HFF-Myc (cell line): ENCODE measurements around the gene TRIM5.

Experiments
- DNase-seq: peaks from one replicate; pipeline ENCODE4 v3.0.0-alpha.2; 2011; ENCODE audit warnings: low read depth; ENCODE audit errors: extremely low read depth
- H3K4me3 ChIP-seq: replicated peaks from 2 replicates; pipeline ENCODE4 v1.5.1; 2011; ENCODE audit warnings: low read depth, mild to moderate bottlenecking, control low read depth, low read length
- TF ChIP-seq, protein P1 (sequence below): IDR thresholded peaks from 2 replicates; pipeline ENCODE4 v1.5.1; 2012; ENCODE audit warnings: mild to moderate bottlenecking, low read depth, low read length, control low read depth; ENCODE audit errors: missing control alignments

Gene TRIM5

DNA sequence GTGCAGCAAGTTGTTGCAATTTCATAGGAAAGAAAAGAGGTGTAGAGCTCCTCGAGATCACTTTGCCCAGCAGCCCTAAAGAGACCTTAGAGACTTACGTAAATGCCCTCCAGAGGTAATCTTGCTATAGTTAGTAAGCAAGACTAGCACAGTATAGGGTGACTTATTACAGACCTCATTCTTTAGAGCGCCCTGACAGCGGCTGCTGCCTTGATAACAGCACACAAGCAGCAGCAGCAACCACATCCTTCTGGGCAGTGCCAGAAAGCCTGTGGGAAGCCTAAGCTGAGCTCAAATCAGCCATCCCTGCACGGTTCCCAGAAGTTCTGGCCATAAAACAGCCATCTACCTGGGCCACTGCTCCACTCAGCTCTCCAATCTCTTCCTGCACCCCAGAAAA, 28.8 kb upstream of the TRIM5 start:
- TF ChIP-seq, protein P1, sequence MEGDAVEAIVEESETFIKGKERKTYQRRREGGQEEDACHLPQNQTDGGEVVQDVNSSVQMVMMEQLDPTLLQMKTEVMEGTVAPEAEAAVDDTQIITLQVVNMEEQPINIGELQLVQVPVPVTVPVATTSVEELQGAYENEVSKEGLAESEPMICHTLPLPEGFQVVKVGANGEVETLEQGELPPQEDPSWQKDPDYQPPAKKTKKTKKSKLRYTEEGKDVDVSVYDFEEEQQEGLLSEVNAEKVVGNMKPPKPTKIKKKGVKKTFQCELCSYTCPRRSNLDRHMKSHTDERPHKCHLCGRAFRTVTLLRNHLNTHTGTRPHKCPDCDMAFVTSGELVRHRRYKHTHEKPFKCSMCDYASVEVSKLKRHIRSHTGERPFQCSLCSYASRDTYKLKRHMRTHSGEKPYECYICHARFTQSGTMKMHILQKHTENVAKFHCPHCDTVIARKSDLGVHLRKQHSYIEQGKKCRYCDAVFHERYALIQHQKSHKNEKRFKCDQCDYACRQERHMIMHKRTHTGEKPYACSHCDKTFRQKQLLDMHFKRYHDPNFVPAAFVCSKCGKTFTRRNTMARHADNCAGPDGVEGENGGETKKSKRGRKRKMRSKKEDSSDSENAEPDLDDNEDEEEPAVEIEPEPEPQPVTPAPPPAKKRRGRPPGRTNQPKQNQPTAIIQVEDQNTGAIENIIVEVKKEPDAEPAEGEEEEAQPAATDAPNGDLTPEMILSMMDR = no peak
- no peak overlapping the region for H3K4me3 ChIP-seq

DNA sequence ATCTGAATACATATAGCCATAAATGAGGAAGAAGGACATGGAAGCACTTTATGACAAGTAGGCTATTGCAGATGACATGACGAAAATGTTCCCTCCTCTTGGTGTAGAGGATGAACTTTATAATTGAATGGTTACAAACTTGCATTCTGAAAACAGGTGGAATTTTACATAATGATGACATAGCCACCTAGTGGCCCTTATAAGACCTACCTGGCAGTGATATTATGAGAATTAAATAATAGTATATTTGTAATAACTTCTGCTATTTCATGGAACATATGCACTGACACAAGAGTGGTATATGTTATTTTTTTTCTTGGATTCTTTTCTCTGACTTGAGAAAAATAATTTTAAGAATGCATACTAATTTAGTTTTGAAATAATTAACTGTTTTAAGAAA, 27.6 kb upstream of the TRIM5 start:
- TF ChIP-seq, protein P1 = no peak
- H3K4me3 ChIP-seq = no peak overlapping the region
- DNase-seq = no peak

More for the DNA sequence above, 28.8 kb upstream of the TRIM5 start:
- DNase-seq = no peak

GRCh38 chr11:5705688-5706087, 20.8 kb upstream of the TRIM5 start:
- no peak overlapping the region for H3K4me3 ChIP-seq
- DNase-seq = no peak
- TF ChIP-seq, protein P1 = no peak

DNA sequence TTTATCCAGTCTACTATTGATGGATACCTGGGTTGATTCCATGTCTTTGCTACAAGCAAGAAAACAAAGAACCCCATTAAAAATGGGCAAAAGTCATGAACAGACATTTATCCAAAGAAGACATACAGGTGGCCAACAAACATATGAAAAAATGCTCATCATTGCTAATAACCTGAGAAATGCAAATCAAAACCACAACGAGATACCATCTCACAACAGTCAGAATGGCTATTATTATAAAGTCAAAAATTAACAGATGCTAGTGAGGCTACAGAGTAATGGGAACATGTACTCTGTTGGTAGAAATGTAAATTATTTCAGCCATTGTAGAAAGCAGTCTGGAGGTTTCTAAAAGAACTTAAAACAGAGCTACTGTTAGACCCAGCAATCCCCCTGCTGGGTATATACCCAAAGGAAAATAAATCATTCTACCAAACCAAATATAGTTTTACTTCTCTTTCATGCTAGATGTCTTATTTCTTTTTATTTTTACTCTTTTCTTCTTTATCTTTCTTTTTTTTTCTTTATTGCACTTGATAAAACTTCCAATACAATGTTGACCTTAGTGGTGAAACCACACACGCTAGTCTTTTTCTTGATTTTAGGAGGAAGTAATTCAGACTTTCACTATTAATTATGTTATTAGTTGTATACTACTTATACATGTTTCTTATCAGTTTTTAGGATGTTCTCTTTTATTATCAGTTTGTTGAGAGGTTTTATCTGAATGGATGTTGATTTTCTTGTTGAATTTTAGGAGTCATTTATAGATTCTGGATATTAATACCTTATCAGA, 19.1 kb upstream of the TRIM5 start:
- TF ChIP-seq, protein P1 = no peak
- H3K4me3 ChIP-seq = no peak overlapping the region
- DNase-seq = no peak

DNA sequence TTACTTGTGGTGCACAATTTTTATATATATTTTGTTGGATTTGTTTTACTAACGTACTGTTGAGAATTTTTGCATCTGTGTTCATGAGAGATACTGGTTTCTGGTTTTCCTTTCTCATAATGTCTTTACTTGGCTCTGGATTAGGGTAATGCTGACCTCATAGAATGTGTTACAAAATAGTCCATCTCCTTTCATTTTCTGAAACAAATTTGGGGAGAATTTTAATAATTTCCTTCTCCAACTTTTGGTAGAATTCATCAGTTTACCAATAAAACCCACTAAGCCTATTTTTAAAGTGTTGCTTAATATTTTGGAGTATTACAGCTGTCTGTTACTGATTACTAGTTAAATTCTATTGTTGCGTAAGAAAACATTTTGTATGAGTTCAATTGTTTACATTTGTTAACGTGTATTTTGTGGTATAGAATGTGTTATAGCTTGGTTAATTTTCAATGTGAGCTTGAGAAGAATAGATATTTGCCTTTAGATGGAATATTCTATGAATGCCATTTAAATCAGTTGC, 16.2 kb upstream of the TRIM5 start:
- H3K4me3 ChIP-seq = no peak overlapping the region
- no peak for DNase-seq
- TF ChIP-seq, protein P1 = no peak

GRCh38 chr11:5700421-5701054, 15.7 kb upstream of the TRIM5 start:
- H3K4me3 ChIP-seq = no peak overlapping the region
- TF ChIP-seq, protein P1 = no peak
- no peak for DNase-seq
